ENCODE results near the gene SAMSN1. TPM values are rescaled to one million over a fixed set of nuclear protein-coding genes. Genes with fewer than 3 reads are reported as not detected.

SAMSN1 gene
- total and polyA plus RNA-seq, 2 of the 8 experiments (the other 6 are each of a cell fraction or from before 2014, with no cell fraction given) = 0.50 to 3.0 TPM

DNA sequence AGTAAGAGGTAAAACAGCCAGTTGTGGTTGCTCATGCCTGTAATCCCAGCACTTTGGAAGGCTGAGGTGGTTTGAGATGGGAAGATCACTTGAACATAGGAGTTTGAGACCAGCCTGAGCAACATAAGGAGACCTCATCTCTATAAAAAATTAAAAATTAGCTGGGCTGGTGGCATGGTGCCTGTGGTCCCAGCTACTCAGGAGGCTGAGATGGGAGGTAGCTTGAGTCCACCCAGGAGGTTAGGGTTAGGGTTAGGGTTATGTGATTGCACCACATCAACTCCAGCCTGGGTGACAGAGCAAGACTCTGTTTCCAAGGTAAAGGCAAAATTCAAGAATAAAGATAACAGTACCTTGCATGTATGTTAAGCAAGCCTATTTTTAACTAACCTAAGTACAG is 3.5 kb downstream of the SAMSN1 start:
- Histone ChIP-seq H3K79me2 (ENCODE audit: control insufficient read depth in 1 of 2, insufficient read depth in 2 of 2, low read length in 2 of 2) (no peaks in the 10 kb centered on the region), H3K9ac (replicated peaks in 1 of 4; ENCODE audit: extremely low read depth in 1 of 4, low read depth in 3 of 4, low read length in 3 of 4) (no peak overlapping the region), H3K23me2 (ENCODE audit: low read depth, low read length) (no peaks in the 10 kb centered on the region), H3K18ac (ENCODE audit: extremely low read depth, low read length) (no peak overlapping the region), H2BK12ac (ENCODE audit: low read depth, low read length) (no peak overlapping the region), H4K91ac (replicated peaks; ENCODE audit: insufficient read length, low read length) (no peak overlapping the region), H3K4ac (replicated peaks; ENCODE audit: insufficient read length, low read depth, low read length) (no peak overlapping the region), H3K9me3 (ENCODE audit: insufficient read depth in 2 of 2, low read depth in 1 of 2, low read length in 1 of 2) (no peaks in the 10 kb centered on the region), H2BK120ac (replicated peaks; ENCODE audit: low read depth, low read length) (no peak overlapping the region), H3K27me3 (replicated peaks in 1 of 4; ENCODE audit: control insufficient read depth in 3 of 4, extremely low read depth in 1 of 4, insufficient read depth in 3 of 4, low read length in 3 of 4) (no peaks in the 10 kb centered on the region), H2BK20ac (ENCODE audit: low read length) (no peak overlapping the region), H3K23ac (ENCODE audit: insufficient read length) (no peak overlapping the region), H3K4me2 (ENCODE audit: insufficient read depth in 1 of 2, low read depth in 2 of 2, low read length in 2 of 2) (no peak overlapping the region), H3K4me3 (ENCODE audit: extremely low read depth in 1 of 4, insufficient read depth in 2 of 4, low read depth in 3 of 4, low read length in 4 of 4) (no peak overlapping the region), H4K20me1 (replicated peaks in 1 of 2; ENCODE audit: control insufficient read depth in 1 of 2, insufficient read depth in 2 of 2, low read length in 2 of 2) (no peaks in the 10 kb centered on the region), H2AK5ac (ENCODE audit: low read depth, low read length) (no peak overlapping the region), H3K79me1 (ENCODE audit: low read depth, low read length) (no peaks in the 10 kb centered on the region), H3K27ac (ENCODE audit: low read depth, low read length) (no peak overlapping the region), H3K4me1 (replicated peaks in 1 of 4; ENCODE audit: control insufficient read depth in 3 of 4, insufficient read depth in 4 of 4, low read length in 3 of 4) (no peaks in the 10 kb centered on the region), H3K56ac (replicated peaks; ENCODE audit: insufficient read length, low read depth, low read length) (no peak overlapping the region), H2BK5ac (ENCODE audit: low read depth, low read length) (no peak overlapping the region), H3K14ac (ENCODE audit: insufficient read length) (no peak overlapping the region), H3K36me3 (ENCODE audit: control insufficient read depth in 2 of 4, insufficient read depth in 4 of 4, low read length in 3 of 4) (no peaks in the 10 kb centered on the region), H4K8ac (ENCODE audit: extremely low read depth, insufficient read depth, low read length) (no peak overlapping the region; the same call in 1 of the 2 replicates), H2BK15ac (ENCODE audit: low read length) (no peak overlapping the region), H4K5ac (ENCODE audit: insufficient read length, low read depth, low read length) (no peak overlapping the region), H2AFZ (ENCODE audit: low read length) (no peak overlapping the region)
- ChIA-PET POLR2A (ENCODE audit: partially characterized antibody) (no interaction called here), CTCF (ENCODE audit: partially characterized antibody) (interaction anchor here (0.6 kb wide), 1 partner anchor 700 kb away, joined by 3 read pairs; no protein-coding TSS in a partner anchor)
- no peak for DNase-seq (ENCODE audit: low read depth in 1 of 2, low spot score in 2 of 2)
- no peak for FAIRE-seq
- TF ChIP-seq EGR1 (IDR thresholded peaks at IDR 0.05; ENCODE audit: borderline replicate concordance, low read depth, low read length) (no peak), BRCA1 (IDR thresholded peaks at IDR 0.05; ENCODE audit: low read depth, low read length) (no peak), HDAC2 (IDR thresholded peaks at IDR 0.05; ENCODE audit: borderline replicate concordance in 1 of 2, low read depth in 2 of 2, low read length in 2 of 2) (no peak), CHD1 (IDR thresholded peaks at IDR 0.05; ENCODE audit: low read depth, low read length) (no peak), PHF8 (conservative IDR thresholded peaks at IDR 0.05; ENCODE audit: low read depth, low read length) (no peak), KDM5A (IDR thresholded peaks at IDR 0.05; ENCODE audit: low read length) (no peak)

Measured in H1 (cell line).